CD4-positive, alpha-beta T cell treated with Interleukin-2 at 100 ng/mL for 4 hours (primary cell): Measurements from ENCODE around the gene ATP4A.
"Not testable (repeated sequence)": the region's sequence is repeated elsewhere in the genome, so short reads cannot be mapped to it uniquely, and the experiment has no call there.

ENCODE experiments used
- DNase-seq: peaks from one replicate; pipeline ENCODE4 v3.0.0-alpha.2; 2020; ENCODE audit warnings: low spot score

The ATP4A gene

GRCh38 chr19:35563207-35563829, at the start of gene ATP4A:
TSS of gene ATP4A (minus strand) at chr19:35563658. CDS start at chr19:35563629, 29 bp downstream.
- DNase-seq, result no peak

- peak; percentile 95 for DNase-seq
Observed at GRCh38 chr19:35612559-35613321, 49.3 kb upstream of the ATP4A start, which contains the start of gene HAUS5. TSS of gene HAUS5 (plus strand) at chr19:35612735. CDS start at chr19:35612795, 60 bp downstream.

GRCh38 chr19:35612224-35612558, 48.7 kb upstream of the ATP4A start:
- no peak for DNase-seq

GRCh38 chr19:35609851-35610353, 46.4 kb upstream of the ATP4A start:
- DNase-seq, result peak; percentile 26

- DNase-seq, result no peak
Observed at GRCh38 chr19:35608251-35608650, 44.8 kb upstream of the ATP4A start.

- DNase-seq, result no peak
Observed at GRCh38 chr19:35607661-35608060, 44.2 kb upstream of the ATP4A start.

GRCh38 chr19:35607170-35607569, 43.7 kb upstream of the ATP4A start:
- DNase-seq, result not testable (repeated sequence)

GRCh38 chr19:35604436-35604835, 41.0 kb upstream of the ATP4A start:
- not testable (repeated sequence) for DNase-seq

- DNase-seq, result no peak
Observed at GRCh38 chr19:35601971-35602370, 38.5 kb upstream of the ATP4A start.

GRCh38 chr19:35596366-35596999, 33.0 kb upstream of the ATP4A start:
- DNase-seq, result no peak

GRCh38 chr19:35595928-35596327, 32.5 kb upstream of the ATP4A start:
- DNase-seq, result no peak

- DNase-seq, result not testable (repeated sequence)
Observed at GRCh38 chr19:35595026-35595425, 31.6 kb upstream of the ATP4A start.

GRCh38 chr19:35592226-35592625, 28.8 kb upstream of the ATP4A start:
- peak; percentile 29 for DNase-seq

- DNase-seq, result no peak
Observed at GRCh38 chr19:35590875-35591274, 27.4 kb upstream of the ATP4A start.

- no peak for DNase-seq
Observed at GRCh38 chr19:35587321-35587720, 23.9 kb upstream of the ATP4A start.

GRCh38 chr19:35585848-35586247, 22.4 kb upstream of the ATP4A start, which contains the start of gene PMIS2:
TSS of gene PMIS2 (plus strand) at chr19:35586173. CDS start at chr19:35586260, 87 bp downstream.
- DNase-seq, result no peak

- DNase-seq, result no peak
Observed at GRCh38 chr19:35582760-35583159, 19.3 kb upstream of the ATP4A start.

- no peak for DNase-seq
Observed at GRCh38 chr19:35578707-35579106, 15.2 kb upstream of the ATP4A start.

GRCh38 chr19:35577918-35578317, 14.5 kb upstream of the ATP4A start:
- DNase-seq, result no peak

GRCh38 chr19:35571406-35571965, 8.0 kb upstream of the ATP4A start:
- no peak for DNase-seq

GRCh38 chr19:35569281-35569781, 5.9 kb upstream of the ATP4A start:
- DNase-seq, result no peak

- DNase-seq, result no peak
Observed at GRCh38 chr19:35566738-35567137, 3.3 kb upstream of the ATP4A start.
